Activated CD4-positive, alpha-beta T cell treated with anti-CD3 and anti-CD28 coated beads for 1 hour (primary cell): ENCODE measurements around the gene TMEM145.

Experiments
- DNase-seq: peaks from one replicate; pipeline ENCODE4 v3.0.0-alpha.2; 2020

The TMEM145 gene

GRCh38 chr19:42278452-42279154 lies 34.5 kb upstream of the TMEM145 start:
- DNase-seq, result no peak

- no peak for DNase-seq
These were observed 33.8 kb upstream of the TMEM145 start for GRCh38 chr19:42279155-42279901.

- peak; percentile 78 for DNase-seq
These were observed 33.0 kb upstream of the TMEM145 start for GRCh38 chr19:42279902-42280814.

GRCh38 chr19:42280815-42281145 lies 32.3 kb upstream of the TMEM145 start:
- DNase-seq, result no peak

- no peak for DNase-seq
These were observed 31.8 kb upstream of the TMEM145 start for GRCh38 chr19:42281146-42281826.

- no peak for DNase-seq
These were observed 31.0 kb upstream of the TMEM145 start for GRCh38 chr19:42281827-42282762.

GRCh38 chr19:42282819-42283187 lies 30.3 kb upstream of the TMEM145 start:
- DNase-seq, result no peak

- DNase-seq, result peak; percentile 94
These were observed 29.7 kb upstream of the TMEM145 start for GRCh38 chr19:42283188-42284065.

- peak; percentile 81 for DNase-seq
These were observed 29.0 kb upstream of the TMEM145 start for GRCh38 chr19:42284066-42284501.

GRCh38 chr19:42284591-42285341 lies 28.3 kb upstream of the TMEM145 start:
- DNase-seq, result no peak

- no peak for DNase-seq
These were observed 27.6 kb upstream of the TMEM145 start for GRCh38 chr19:42285541-42285941.

GRCh38 chr19:42285988-42286348 lies 27.1 kb upstream of the TMEM145 start:
- DNase-seq, result no peak

GRCh38 chr19:42286349-42287016 lies 26.6 kb upstream of the TMEM145 start:
- no peak for DNase-seq

- no peak for DNase-seq
These were observed 25.9 kb upstream of the TMEM145 start for GRCh38 chr19:42287017-42287826.

- no peak for DNase-seq
These were observed 25.3 kb upstream of the TMEM145 start for GRCh38 chr19:42287827-42288107.

- no peak for DNase-seq
These were observed 24.7 kb upstream of the TMEM145 start for GRCh38 chr19:42288387-42288786.

- DNase-seq, result no peak
These were observed 24.1 kb upstream of the TMEM145 start for GRCh38 chr19:42288881-42289555.

GRCh38 chr19:42289556-42290041 lies 23.5 kb upstream of the TMEM145 start:
- DNase-seq, result no peak
